IMR-90 (cell line): Measurements from ENCODE around the gene MMP10. TPM values are rescaled to one million over a fixed set of nuclear protein-coding genes. Genes with fewer than 3 reads are reported as not detected.

Experiments
- ATAC-seq: fragments of 200-7000 bp; cut with Tn5 transposase; 2 replicates; pipeline ENCODE4 v1.9.1; 2020; ENCODE audit warnings: low read depth, mild to moderate bottlenecking, moderate library complexity
- BruUV-seq: library from RNA; stranded (reverse); fragments of 400-500 nt; replicated peaks from 2 replicates; lab custom pipeline; 2021; lab: Mats Ljungman, UMichigan
- CTCF ChIA-PET: fragments of 300-600 bp; formaldehyde crosslinking; extraction: SDS; loops from one replicate; lab custom pipeline; 2021; ENCODE audit warnings: antibody characterized with exemption; lab: Yijun Ruan, JAX
- POLR2A ChIA-PET: fragments of 300-600 bp; sonication (Branson Sonifier 250); formaldehyde crosslinking; loops from one replicate; lab custom pipeline; 2022; ENCODE audit warnings: antibody characterized with exemption; ENCODE audit not compliant: unreplicated experiment; lab: Charles Lee
- DNase-seq: peaks from one replicate; pipeline ENCODE4 v3.0.0; 2013
- H2AFZ ChIP-seq: replicated peaks from 2 replicates; pipeline ENCODE3; 2013; ENCODE audit warnings: low read length, mild to moderate bottlenecking; ENCODE audit not compliant: poor library complexity
- H2AK5ac ChIP-seq: 2 replicates; pipeline ENCODE4 v1.6.1; 2013; ENCODE audit warnings: low read depth, low read length, inconsistent platforms
- H2AK9ac ChIP-seq: replicated peaks from 2 replicates; pipeline ENCODE3; 2013; ENCODE audit warnings: mild to moderate bottlenecking, low read depth, low read length, moderate library complexity; ENCODE audit not compliant: poor library complexity
- H2BK120ac ChIP-seq: 2 replicates; pipeline ENCODE4 v1.6.1; 2013; ENCODE audit warnings: low read depth, low read length, inconsistent platforms
- H2BK15ac ChIP-seq: 3 replicates; pipeline ENCODE4 v1.6.1; 2013; ENCODE audit warnings: low read depth, low read length, inconsistent platforms
- H2BK20ac ChIP-seq: 2 replicates; pipeline ENCODE4 v1.6.1; 2013; ENCODE audit warnings: low read depth, mild to moderate bottlenecking, inconsistent platforms, low read length, moderate library complexity
- H2BK5ac ChIP-seq: 2 replicates; pipeline ENCODE4 v1.6.1; 2013; ENCODE audit warnings: mild to moderate bottlenecking, low read depth, low read length, inconsistent platforms; ENCODE audit not compliant: poor library complexity, severe bottlenecking
- H3K14ac ChIP-seq: replicated peaks from 2 replicates; pipeline ENCODE4 v1.6.1; 2013; ENCODE audit warnings: low read depth, low read length, inconsistent platforms
- H3K18ac ChIP-seq: 2 replicates; pipeline ENCODE4 v1.6.1; 2013; ENCODE audit warnings: low read depth, low read length, control low read depth
- H3K23ac ChIP-seq: 2 replicates; pipeline ENCODE4 v1.6.1; 2013; ENCODE audit warnings: low read depth, low read length, inconsistent platforms
- H3K27ac ChIP-seq: 2 replicates; pipeline ENCODE4 v1.5.1; 2013; ENCODE audit warnings: mild to moderate bottlenecking, control low read depth, low read length; ENCODE audit not compliant: insufficient read depth
- H3K27me3 ChIP-seq: 2 replicates; pipeline ENCODE4 v1.6.1; 2013; ENCODE audit warnings: low read length; ENCODE audit not compliant: control insufficient read depth, insufficient read depth
- H3K36me3 ChIP-seq: 2 replicates; pipeline ENCODE4 v1.6.1; 2013; ENCODE audit warnings: low read length, mixed read lengths; ENCODE audit not compliant: control insufficient read depth, insufficient read depth
- H3K4ac ChIP-seq: 2 replicates; pipeline ENCODE4 v1.6.1; 2013; ENCODE audit warnings: low read depth, low read length, inconsistent platforms
- H3K4me1 ChIP-seq: 2 replicates; pipeline ENCODE4 v1.6.1; 2013; ENCODE audit warnings: low read length, mixed read lengths; ENCODE audit not compliant: control insufficient read depth, insufficient read depth
- H3K4me2 ChIP-seq: 2 replicates; pipeline ENCODE4 v1.6.1; 2013; ENCODE audit warnings: low read depth, mild to moderate bottlenecking, control low read depth, low read length, moderate library complexity
- H3K4me3 ChIP-seq: 2 replicates; pipeline ENCODE4 v1.5.1; 2013; ENCODE audit warnings: low read depth, mild to moderate bottlenecking, control low read depth, low read length, moderate library complexity; ENCODE audit not compliant: insufficient read depth
- H3K56ac ChIP-seq: 2 replicates; pipeline ENCODE4 v1.6.1; 2013; ENCODE audit warnings: low read length, inconsistent platforms; ENCODE audit not compliant: insufficient read depth; ENCODE audit errors: extremely low read depth
- H3K79me1 ChIP-seq, 2 experiments: 2 replicates each; pipeline ENCODE4 v1.6.1; 2013; ENCODE audit warnings: low read length in 2 of 2, inconsistent platforms in 1 of 2, low read depth in 1 of 2
- H3K9ac ChIP-seq: 2 replicates; pipeline ENCODE4 v1.6.1; 2013; ENCODE audit warnings: low read depth, low read length, control low read depth
- H3K9me1 ChIP-seq: 2 replicates; pipeline ENCODE4 v1.6.1; 2013; ENCODE audit warnings: low read length, inconsistent platforms; ENCODE audit not compliant: insufficient read depth
- H3K9me3 ChIP-seq: 2 replicates; pipeline ENCODE4 v1.6.1; 2013; ENCODE audit warnings: low read length; ENCODE audit not compliant: control insufficient read depth, insufficient read depth
- H4K20me1 ChIP-seq: 2 replicates; pipeline ENCODE4 v1.6.1; 2013; ENCODE audit warnings: low read length, inconsistent platforms; ENCODE audit not compliant: insufficient read depth
- H4K5ac ChIP-seq: 2 replicates; pipeline ENCODE4 v1.6.1; 2013; ENCODE audit warnings: mild to moderate bottlenecking, low read depth, low read length, control low read depth
- H4K8ac ChIP-seq, 2 experiments: 2 replicates each; pipeline ENCODE4 v1.6.1; 2013; ENCODE audit warnings: low read depth in 2 of 2, low read length in 2 of 2, control low read depth in 1 of 2, inconsistent platforms in 1 of 2
- H4K91ac ChIP-seq: 2 replicates; pipeline ENCODE4 v1.6.1; 2013; ENCODE audit warnings: low read depth, low read length, inconsistent platforms; ENCODE audit not compliant: insufficient read depth
- BHLHE40 ChIP-seq: fragments of 150-350 bp; IDR thresholded peaks from 2 replicates; pipeline ENCODE4 v1.6.1; 2016; ENCODE audit warnings: mild to moderate bottlenecking, low read depth, low read length
- FOS ChIP-seq: fragments of 150-350 bp; IDR thresholded peaks from 2 replicates; pipeline ENCODE4 v1.6.1; 2016; ENCODE audit warnings: low read depth, low read length
- MAZ ChIP-seq: IDR thresholded peaks from 2 replicates; pipeline ENCODE4 v1.6.1; 2012; ENCODE audit warnings: low read depth, mild to moderate bottlenecking, low read length, improper control_type of control experiment, moderate library complexity, borderline replicate concordance
- POLR2A ChIP-seq: IDR thresholded peaks from 2 replicates; pipeline ENCODE4 v1.6.1; 2012; ENCODE audit warnings: mild to moderate bottlenecking, low read depth, low read length
- RAD21 ChIP-seq: IDR thresholded peaks from 2 replicates; pipeline ENCODE4 v1.6.1; 2012; ENCODE audit warnings: low read length, improper control_type of control experiment
- RFX5 ChIP-seq: IDR thresholded peaks from 2 replicates; pipeline ENCODE4 v1.8.0; 2012; ENCODE audit warnings: low read depth, mild to moderate bottlenecking, low read length, moderate library complexity
- SMC3 ChIP-seq: fragments of 150-350 bp; IDR thresholded peaks from 2 replicates; pipeline ENCODE4 v1.6.1; 2016; ENCODE audit warnings: low read depth, mild to moderate bottlenecking, antibody characterized with exemption, low read length, moderate library complexity
- WGBS, 2 experiments: methylation state at CpG; one replicate each; pipeline versions ENCODE4 v1.1.5 to v1.1.7; 2013; ENCODE audit warnings: missing lambda C conversion rate in 2 of 2; ENCODE audit not compliant: insufficient read length in 1 of 2; ENCODE audit errors: extremely low coverage in 2 of 2; 5-methylcytosine and 5-hydroxymethylcytosine counted together
- dilution Hi-C: fragments of 300-500 bp; cut with HindIII; formaldehyde crosslinking; loops from one replicate; pipeline ENCODE4 v1.14.3; 2018; ENCODE audit warnings: low sequenced_read_pairs; ENCODE audit not compliant: unreplicated experiment
- in situ Hi-C: fragments of 300-500 bp; cut with MboI; formaldehyde crosslinking; loops from 3 replicates; pipeline ENCODE4 v1.14.3; 2019; ENCODE audit warnings: low sequenced_read_pairs, inconsistent platforms, mixed read lengths
- intact Hi-C: fragments of 100-400 bp; cut with micrococcal nuclease; formaldehyde crosslinking; loops from 2 replicates; pipeline ENCODE4 v1.10.0; 2022
- polyA plus RNA-seq, 3 experiments: library from polyadenylated mRNA; depleted of rRNA; stranded (reverse); fragments of >200 nt; gene quantifications; 2 replicates each; pipeline ENCODE4 v1.2.3, GENCODE V29; 2012; ENCODE audit warnings: low replicate concordance in 1 of 3
- total RNA-seq: library from RNA; depleted of rRNA; stranded (reverse); fragments of >200 nt; gene quantifications from 2 replicates; pipeline ENCODE4 v1.2.3, GENCODE V29; 2012

Gene MMP10
- total and polyA plus RNA-seq, 2 of the 4 experiments (the other 2 are of a cell fraction): not detected

DNA sequence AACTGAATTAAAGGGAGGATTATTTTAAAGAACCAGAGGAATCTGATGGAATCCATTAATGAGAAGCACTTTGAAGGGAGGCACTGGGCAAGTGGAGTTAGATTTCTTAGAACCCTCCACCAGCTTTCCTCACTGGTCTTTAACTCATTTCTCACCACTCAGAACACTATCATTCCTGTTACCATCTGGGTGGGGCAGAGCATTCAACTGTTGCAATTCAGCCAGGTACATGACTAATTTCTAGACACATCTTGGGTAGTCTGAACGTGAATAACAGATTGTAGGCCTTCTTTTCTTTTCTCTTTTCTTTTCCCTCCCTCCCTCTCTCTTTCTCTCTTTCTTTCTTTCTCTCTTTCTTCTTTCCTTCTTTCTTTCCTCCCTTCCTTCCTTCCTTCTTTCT is 33.1 kb upstream of the MMP10 start:
- Histone ChIP-seq H3K56ac (no peak overlapping the region), H3K4me1 (no peaks in the 10 kb centered on the region), H3K27me3 (peaks cover 3% of the 10 kb centered on the region), H3K23ac (no peak overlapping the region), H3K36me3 (no peaks in the 10 kb centered on the region), H2AK9ac (no peak overlapping the region), H2BK5ac (no peak overlapping the region), H3K4me2 (no peak overlapping the region), H2AFZ (no peak overlapping the region), H3K14ac (no peak overlapping the region), H3K9me3 (no peaks in the 10 kb centered on the region), H2BK20ac (no peak overlapping the region), H4K91ac (no peak overlapping the region), H3K27ac (no peak overlapping the region), H4K5ac (no peak overlapping the region), H3K4ac (no peak overlapping the region), H4K8ac (no peak overlapping the region), H3K79me1 (no peaks in the 10 kb centered on the region), H2BK120ac (no peak overlapping the region), H3K9me1 (no peaks in the 10 kb centered on the region), H3K9ac (no peak overlapping the region), H4K20me1 (no peaks in the 10 kb centered on the region), H2AK5ac (no peak overlapping the region), H3K4me3 (no peak overlapping the region), H3K18ac (no peak overlapping the region), H2BK15ac (no peak overlapping the region)
- CTCF ChIA-PET: no interaction called here
- DNase-seq: no peak
- in situ Hi-C loops: loop anchor here (10.0 kb wide), 1 partner anchor 241 kb away; no protein-coding TSS in a partner anchor
- TF ChIP-seq POLR2A: no peak
- TF ChIP-seq BHLHE40: no peak
- no peak for TF ChIP-seq SMC3
- no peak for TF ChIP-seq FOS
- TF ChIP-seq MAZ: no peak
- TF ChIP-seq RFX5: no peak
- TF ChIP-seq RAD21: no peak
- WGBS, 2 experiments: 88% methylated on average over 1 of the region's 1 CpG; no CpG with 5 or more reads in 1 of the 2 experiments
- no TSS peak for BruUV-seq
- POLR2A ChIA-PET: no interaction called here
- ATAC-seq: no peak
- dilution Hi-C loops: no loop called here
- intact Hi-C loops: loop anchor here (5.0 kb wide), 1 partner anchor 244 kb away; no protein-coding TSS in a partner anchor
